Activated CD4-positive, alpha-beta T cell treated with anti-CD3 and anti-CD28 coated beads, Interleukin-2, amount 10 ng/mL, durations not matched to agents 7 days and 5 days (primary cell): ENCODE data around the gene MT1M. TPM values are rescaled to one million over a fixed set of nuclear protein-coding genes. Genes with fewer than 3 reads are reported as not detected.
"Not testable (repeated sequence)": the region's sequence is repeated elsewhere in the genome, so short reads cannot be mapped to it uniquely, and the experiment has no call there.

ENCODE experiments used
- CTCF ChIA-PET: fragments of 350-600 bp; sonication (Branson Sonifier 250); formaldehyde crosslinking; loops from one replicate; lab custom pipeline; 2021; ENCODE audit warnings: antibody characterized with exemption; lab: Charles Lee
- POLR2A ChIA-PET: fragments of 350-600 bp; sonication (Branson Sonifier 250); formaldehyde crosslinking; loops from one replicate; lab custom pipeline; 2021; ENCODE audit warnings: antibody characterized with exemption; lab: Charles Lee
- DNase-seq: peaks from one replicate; pipeline ENCODE4 v3.0.0-alpha.2; 2020
- H3K27ac Mint-ChIP-seq: one replicate; pipeline ENCODE4 v1.8.0; 2021; ENCODE audit warnings: mild to moderate bottlenecking, moderate library complexity, mixed read lengths
- H3K27me3 Mint-ChIP-seq: one replicate; pipeline ENCODE4 v1.8.0; 2021; ENCODE audit warnings: mixed read lengths
- H3K36me3 Mint-ChIP-seq: one replicate; pipeline ENCODE4 v1.8.0; 2021; ENCODE audit warnings: low read depth, mixed read lengths
- H3K4me1 Mint-ChIP-seq: one replicate; pipeline ENCODE4 v1.8.0; 2021; ENCODE audit warnings: mixed read lengths
- H3K4me3 Mint-ChIP-seq: one replicate; pipeline ENCODE4 v1.8.0; 2021; ENCODE audit warnings: mild to moderate bottlenecking, moderate library complexity, mixed read lengths
- H3K9me3 Mint-ChIP-seq: one replicate; pipeline ENCODE4 v1.8.0; 2021; ENCODE audit warnings: mixed read lengths
- total RNA-seq, 2 experiments: library from RNA; stranded (reverse); gene quantifications; one replicate each; pipeline ENCODE4 v1.2.3, GENCODE V29; 2021

The MT1M gene
- not detected for total RNA-seq

DNA sequence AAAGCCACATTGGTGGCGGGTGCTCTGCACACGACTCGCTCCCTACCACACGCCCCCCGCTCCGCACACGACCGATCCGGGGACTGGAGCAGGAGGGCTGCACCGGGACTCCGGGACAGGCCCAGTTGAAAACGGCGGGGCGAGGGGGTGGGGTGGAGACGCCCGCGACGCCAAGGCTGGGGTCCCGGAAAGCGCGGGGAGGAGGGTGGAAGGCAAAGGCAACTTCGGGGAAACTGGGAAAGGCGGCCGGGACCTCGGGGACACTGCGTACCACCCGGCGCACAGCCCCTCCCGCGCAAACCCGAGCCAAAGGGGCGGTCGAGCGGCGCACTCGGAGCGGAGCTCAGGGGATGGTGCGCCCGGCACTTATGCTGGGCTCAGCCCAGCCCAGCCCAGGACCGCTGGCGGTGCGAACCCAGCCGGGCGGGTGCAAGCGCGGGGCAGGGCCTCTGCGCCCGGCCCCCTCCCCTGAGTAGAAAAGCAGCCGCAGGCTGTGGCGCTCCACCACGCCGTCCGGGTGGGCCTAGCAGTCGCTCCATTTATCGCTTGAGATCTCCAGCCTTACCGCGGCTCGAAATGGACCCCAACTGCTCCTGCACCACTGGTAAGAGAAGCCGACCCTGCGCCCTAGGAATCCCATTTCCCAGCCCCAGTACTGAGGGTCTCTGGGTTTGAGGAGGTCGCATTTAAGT is at the start of gene MT1M:
TSS of gene MT1M (plus strand) at position 504 of the 692 bp plus-strand sequence. CDS start at position 577, 73 bp downstream.
- Mint-ChIP-seq H3K27me3 (peaks cover 74% of the 10 kb centered on the region), H3K4me1 (peaks cover 30% of the 10 kb centered on the region), H3K36me3 (peaks cover 4% of the 10 kb centered on the region), H3K27ac (no peak within 1 kb of the TSS), H3K9me3 (no peaks in the 10 kb centered on the region), H3K4me3 (peak within 1 kb of the TSS; percentile 50)
- no peak for DNase-seq
- CTCF ChIA-PET = interaction anchor here (1.0 kb wide), 1 partner anchor 14 kb away, joined by 3 read pairs; no protein-coding TSS in a partner anchor
- POLR2A ChIA-PET = no interaction called here

DNA sequence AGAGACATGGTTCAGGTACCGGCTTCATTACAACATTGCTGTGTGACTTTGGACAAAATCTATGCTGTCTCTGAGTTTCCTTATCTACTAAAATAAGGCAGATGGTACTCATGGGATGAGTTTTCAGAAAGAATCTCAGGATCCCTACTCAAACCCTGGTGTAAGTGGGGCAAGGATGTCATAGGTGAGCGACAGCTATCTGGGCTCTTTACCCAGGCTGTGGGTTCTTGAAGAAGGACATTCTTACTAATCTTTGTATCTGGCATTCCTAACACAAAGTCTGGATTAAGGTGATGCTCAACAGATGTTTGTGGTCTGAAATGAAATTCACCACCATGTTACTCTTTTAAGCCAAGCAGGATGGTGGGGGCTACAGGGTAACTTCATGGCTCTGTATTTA is 49.5 kb upstream of the MT1M start:
- H3K9me3 Mint-ChIP-seq, H3K4me3 Mint-ChIP-seq, H3K36me3 Mint-ChIP-seq, H3K4me1 Mint-ChIP-seq, POLR2A ChIA-PET, DNase-seq, H3K27ac Mint-ChIP-seq: not testable (repeated sequence)
- H3K27me3 Mint-ChIP-seq = peaks cover 44% of the 10 kb centered on the region
- CTCF ChIA-PET = interaction anchor here (1.2 to 2.1 kb wide), 3 partner anchors 19 to 119 kb away, joined by 3 to 10 read pairs (median 3); partner anchors contain the start of gene MT1G

DNA sequence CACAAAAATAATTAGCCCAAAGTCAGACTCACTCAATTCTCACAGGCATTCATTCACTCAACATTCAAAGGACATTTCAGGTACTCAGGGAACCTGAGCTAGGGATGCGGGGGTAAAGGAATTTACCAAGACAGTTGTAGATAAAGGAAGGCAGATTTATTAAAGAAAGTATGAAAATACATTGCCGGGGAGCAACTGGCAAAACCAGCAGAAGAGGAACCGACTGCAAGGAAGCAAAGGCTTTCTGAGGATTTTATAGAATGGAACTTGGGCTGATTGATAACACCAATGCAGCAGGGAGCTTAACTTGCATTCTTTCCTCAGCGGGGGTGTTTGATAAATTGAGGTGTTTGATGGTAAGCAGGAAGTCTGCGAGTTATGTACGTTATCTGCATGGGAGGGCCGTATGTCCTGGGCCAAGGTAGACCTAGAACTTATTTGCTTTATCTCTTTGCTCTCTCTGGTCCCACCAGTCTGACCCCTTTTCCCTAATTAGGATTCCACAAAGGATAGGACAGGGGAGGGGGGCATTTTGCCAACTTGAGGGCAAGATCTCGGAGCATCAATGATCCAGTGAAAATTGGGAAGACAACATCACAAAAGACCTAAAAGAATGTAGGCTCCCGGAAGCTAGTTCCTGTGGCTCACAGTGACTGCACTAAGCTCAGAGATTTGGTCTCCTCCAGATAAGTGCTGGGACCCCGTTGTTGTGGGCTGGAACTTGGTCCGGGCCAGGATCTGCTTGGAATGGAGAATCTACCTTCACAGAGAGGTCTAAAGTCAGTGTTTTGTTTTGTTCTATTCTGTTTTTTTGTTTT is 48.9 kb upstream of the MT1M start:
- Mint-ChIP-seq H3K36me3 (no peaks in the 10 kb centered on the region), H3K9me3 (no peaks in the 10 kb centered on the region), H3K4me3 (no peak overlapping the region), H3K27me3 (peaks cover 47% of the 10 kb centered on the region), H3K27ac (no peak overlapping the region), H3K4me1 (no peaks in the 10 kb centered on the region)
- POLR2A ChIA-PET = no interaction called here
- CTCF ChIA-PET = interaction anchor here (0.7 to 2.1 kb wide), 3 partner anchors 18 to 1147 kb away, joined by 3 to 10 read pairs (median 3); no protein-coding TSS in a partner anchor
- no peak for DNase-seq

DNA sequence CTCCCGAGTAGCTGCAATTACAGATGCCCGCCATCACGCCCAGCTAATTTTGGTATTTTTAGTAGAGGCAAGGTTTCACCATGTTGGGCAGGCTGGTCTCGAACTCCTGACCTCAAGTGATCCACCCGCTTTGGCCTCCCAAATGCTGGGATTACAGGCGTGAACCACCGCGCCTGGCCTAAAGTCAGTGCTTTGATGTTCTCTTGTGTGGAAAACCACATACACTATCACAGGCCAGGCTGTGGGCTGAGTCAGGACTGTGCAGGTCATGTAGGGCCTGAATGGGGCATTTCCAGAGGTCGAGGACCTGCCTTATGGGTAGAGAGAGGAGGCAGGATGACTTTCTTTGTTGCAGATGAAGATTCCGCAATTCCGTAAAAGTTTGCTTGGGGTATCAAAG is 48.2 kb upstream of the MT1M start:
- no peaks in the 10 kb centered on the region for H3K36me3 Mint-ChIP-seq
- peaks cover 50% of the 10 kb centered on the region for H3K27me3 Mint-ChIP-seq
- no peak overlapping the region for H3K4me3 Mint-ChIP-seq
- no peak for DNase-seq
- ChIA-PET CTCF (no interaction called here), POLR2A (no interaction called here)
- H3K4me1 Mint-ChIP-seq = peaks cover 4% of the 10 kb centered on the region
- no peak overlapping the region for H3K27ac Mint-ChIP-seq
- no peaks in the 10 kb centered on the region for H3K9me3 Mint-ChIP-seq

DNA sequence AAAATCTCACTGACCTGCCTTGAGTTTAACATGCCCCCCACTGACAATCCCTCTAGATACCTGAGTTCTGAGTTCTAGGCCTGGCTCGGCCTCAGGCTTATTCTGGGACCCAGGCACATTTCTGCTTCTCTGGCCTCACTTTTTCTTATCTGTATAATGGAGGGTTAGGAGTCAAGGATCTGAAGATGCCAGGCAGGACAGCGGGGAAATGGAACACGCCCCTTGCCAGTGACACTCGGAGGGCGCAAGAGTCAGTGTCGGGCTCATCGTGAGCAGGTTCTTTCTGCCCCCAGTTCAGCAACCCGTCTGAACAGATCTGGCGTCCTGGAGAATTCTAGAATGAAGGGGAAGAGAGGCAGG is 43.7 kb upstream of the MT1M start:
- ChIA-PET CTCF (no interaction called here), POLR2A (no interaction called here)
- H3K4me1 Mint-ChIP-seq = peaks cover 14% of the 10 kb centered on the region
- H3K36me3 Mint-ChIP-seq = no peaks in the 10 kb centered on the region
- H3K4me3 Mint-ChIP-seq = peak overlapping the region; percentile 78
- peaks cover 52% of the 10 kb centered on the region for H3K27me3 Mint-ChIP-seq
- DNase-seq = no peak
- H3K27ac Mint-ChIP-seq = peak overlapping the region; percentile 69
- no peaks in the 10 kb centered on the region for H3K9me3 Mint-ChIP-seq

DNA sequence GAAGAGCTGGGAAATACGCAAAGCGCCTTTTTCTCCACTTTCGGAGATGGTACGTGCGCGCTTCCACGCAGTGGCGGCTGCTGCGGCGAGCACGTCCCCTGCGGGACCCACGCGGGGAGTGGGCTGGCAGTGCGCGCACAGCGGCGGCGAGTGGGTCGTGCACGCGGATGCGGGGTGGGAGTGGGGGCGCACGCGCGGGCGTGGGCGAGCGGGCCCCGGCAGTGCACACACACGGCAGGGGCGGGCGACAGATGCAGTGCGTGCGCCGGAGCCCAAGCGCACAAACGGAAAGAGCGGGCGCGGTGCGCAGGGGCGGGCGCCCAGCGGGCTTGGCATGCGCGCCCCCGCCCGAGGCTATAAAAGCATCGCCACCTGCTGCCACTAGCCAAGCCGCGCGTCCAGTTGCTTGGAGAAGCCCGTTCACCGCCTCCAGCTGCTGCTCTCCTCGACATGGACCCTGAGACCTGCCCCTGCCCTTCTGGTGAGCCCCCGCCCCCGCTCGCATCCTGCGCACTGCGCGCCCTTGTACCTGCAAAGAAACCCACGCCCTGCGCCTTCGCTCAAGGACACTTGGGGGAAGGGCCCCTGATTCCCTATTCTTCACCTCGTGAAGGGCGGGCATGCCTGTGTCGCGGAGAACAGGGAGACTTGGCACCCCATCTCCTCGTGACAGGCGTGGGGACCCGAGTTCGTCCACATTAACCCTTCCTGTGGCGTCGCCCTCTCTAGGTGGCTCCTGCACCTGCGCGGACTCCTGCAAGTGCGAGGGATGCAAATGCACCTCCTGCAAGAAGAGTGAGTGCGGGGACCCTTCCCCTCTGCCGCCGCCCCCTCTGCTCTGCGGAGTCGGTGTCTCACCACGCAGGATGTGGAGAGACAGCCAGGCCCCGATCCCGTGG is 43.1 kb upstream of the MT1M start, which contains the start of gene MT3:
TSS of gene MT3 (plus strand) at position 388 of the 899 bp plus-strand sequence. CDS start at position 451, 63 bp downstream.
- ChIA-PET POLR2A (no interaction called here), CTCF (no interaction called here)
- DNase-seq = peak; percentile 28
- Mint-ChIP-seq H3K27me3 (peaks cover 49% of the 10 kb centered on the region), H3K27ac (peak within 1 kb of the TSS; percentile 69), H3K4me1 (peaks cover 14% of the 10 kb centered on the region), H3K4me3 (peak within 1 kb of the TSS; percentile 78), H3K36me3 (no peaks in the 10 kb centered on the region), H3K9me3 (no peaks in the 10 kb centered on the region)

DNA sequence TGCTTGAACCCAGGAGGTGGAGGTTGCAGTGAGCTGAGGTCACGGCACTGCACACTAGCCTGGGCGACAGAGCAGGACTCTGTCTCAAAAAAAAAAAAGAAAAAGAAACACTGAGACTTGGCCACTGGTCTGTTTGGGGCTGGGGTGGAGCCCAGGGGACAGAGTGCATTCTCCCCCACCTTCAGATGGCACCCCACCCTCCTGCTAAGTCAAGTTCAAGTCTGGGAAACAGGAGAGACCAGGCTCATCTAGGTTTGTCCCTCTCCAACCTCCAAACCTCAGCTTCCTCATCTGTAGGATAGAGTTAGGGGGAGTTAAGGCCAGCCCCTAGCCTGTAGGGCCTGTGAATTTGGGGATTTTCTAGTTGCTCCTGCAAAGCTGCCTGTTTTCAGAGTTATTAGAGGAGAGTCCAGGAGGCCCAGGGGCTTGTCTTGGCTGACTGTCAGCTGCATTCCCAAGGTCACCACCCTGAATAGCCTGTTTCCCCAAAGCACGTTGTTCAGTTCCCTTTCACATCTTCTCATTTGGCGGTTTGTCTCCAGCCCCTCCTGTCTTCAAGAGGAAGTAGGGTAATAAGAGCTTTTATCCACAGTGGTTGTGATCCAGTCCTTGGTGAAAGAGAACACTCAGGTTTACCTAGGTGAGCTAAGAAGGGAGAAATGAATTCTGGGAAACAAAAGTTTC is 40.9 kb upstream of the MT1M start:
- Mint-ChIP-seq H3K9me3 (no peaks in the 10 kb centered on the region), H3K27me3 (peaks cover 43% of the 10 kb centered on the region), H3K36me3 (no peaks in the 10 kb centered on the region), H3K4me3 (no peak overlapping the region), H3K4me1 (peaks cover 14% of the 10 kb centered on the region), H3K27ac (no peak overlapping the region)
- ChIA-PET CTCF (interaction anchor here (1.0 to 1.8 kb wide), 9 partner anchors 9 to 110 kb away, joined by 3 to 9 read pairs (median 5); no protein-coding TSS in a partner anchor), POLR2A (no interaction called here)
- DNase-seq = no peak

DNA sequence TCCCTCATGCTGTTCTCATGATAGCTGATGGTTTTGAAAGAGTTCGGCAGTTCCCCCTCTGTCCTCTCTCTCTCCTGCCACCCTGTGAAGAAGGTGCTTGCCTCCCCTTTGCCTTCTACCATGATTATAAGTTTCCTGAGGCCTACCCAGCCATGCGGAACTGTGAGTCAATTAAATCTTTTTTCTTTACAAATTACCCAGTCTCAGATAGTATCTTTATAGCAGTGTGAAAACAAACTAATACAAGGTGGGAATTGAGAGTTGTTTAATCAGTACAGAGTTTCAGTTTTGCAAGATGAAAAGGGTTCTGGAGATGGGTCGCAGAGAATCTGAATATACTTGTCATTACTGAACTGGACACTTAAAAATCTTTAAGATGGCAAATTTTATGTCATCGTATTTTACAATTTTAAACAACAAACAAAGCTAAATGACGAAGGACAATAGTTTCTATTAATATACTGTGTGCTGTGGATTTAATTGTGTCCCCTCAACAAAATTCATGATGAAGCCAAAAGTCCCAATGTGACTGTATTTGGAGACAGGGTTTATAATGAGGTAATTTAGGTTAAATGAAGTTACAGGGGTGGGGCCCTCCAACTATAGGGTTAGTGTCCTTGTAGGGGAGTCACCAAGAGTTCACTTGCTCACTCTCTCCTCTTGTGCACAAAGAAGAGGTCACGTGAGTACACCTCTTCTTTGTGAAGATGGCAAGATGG is 38.7 kb upstream of the MT1M start:
- POLR2A ChIA-PET = no interaction called here
- CTCF ChIA-PET = interaction anchor here (1.0 kb wide), 1 partner anchor 108 kb away, joined by 3 read pairs; no protein-coding TSS in a partner anchor
- no peak for DNase-seq
- H3K9me3 Mint-ChIP-seq = no peaks in the 10 kb centered on the region
- H3K4me3 Mint-ChIP-seq = no peak overlapping the region
- H3K36me3 Mint-ChIP-seq = no peaks in the 10 kb centered on the region
- H3K4me1 Mint-ChIP-seq = peaks cover 21% of the 10 kb centered on the region
- H3K27ac Mint-ChIP-seq = no peak overlapping the region
- H3K27me3 Mint-ChIP-seq = peaks cover 44% of the 10 kb centered on the region

DNA sequence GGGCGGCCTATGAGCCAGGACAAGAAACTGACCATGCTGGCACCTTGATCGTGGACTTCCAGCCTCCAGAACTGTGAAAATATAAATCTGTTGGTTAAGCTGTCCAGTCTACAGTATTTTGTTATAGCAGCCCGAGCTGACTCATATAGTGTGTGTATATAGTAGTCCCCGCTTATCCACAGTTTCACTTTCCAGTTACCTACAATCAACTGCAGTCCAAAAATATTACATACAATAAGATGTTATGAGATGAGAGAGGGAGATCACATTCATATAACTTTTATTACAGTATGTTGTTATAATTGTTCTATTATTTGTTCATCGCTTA is 38.2 kb upstream of the MT1M start:
- Mint-ChIP-seq H3K27me3 (peaks cover 41% of the 10 kb centered on the region), H3K4me1 (peaks cover 18% of the 10 kb centered on the region), H3K9me3 (no peaks in the 10 kb centered on the region), H3K4me3 (no peak overlapping the region), H3K36me3 (no peaks in the 10 kb centered on the region), H3K27ac (no peak overlapping the region)
- no peak for DNase-seq
- CTCF ChIA-PET = interaction anchor here (1.0 kb wide), 1 partner anchor 108 kb away, joined by 3 read pairs; no protein-coding TSS in a partner anchor
- POLR2A ChIA-PET = no interaction called here

DNA sequence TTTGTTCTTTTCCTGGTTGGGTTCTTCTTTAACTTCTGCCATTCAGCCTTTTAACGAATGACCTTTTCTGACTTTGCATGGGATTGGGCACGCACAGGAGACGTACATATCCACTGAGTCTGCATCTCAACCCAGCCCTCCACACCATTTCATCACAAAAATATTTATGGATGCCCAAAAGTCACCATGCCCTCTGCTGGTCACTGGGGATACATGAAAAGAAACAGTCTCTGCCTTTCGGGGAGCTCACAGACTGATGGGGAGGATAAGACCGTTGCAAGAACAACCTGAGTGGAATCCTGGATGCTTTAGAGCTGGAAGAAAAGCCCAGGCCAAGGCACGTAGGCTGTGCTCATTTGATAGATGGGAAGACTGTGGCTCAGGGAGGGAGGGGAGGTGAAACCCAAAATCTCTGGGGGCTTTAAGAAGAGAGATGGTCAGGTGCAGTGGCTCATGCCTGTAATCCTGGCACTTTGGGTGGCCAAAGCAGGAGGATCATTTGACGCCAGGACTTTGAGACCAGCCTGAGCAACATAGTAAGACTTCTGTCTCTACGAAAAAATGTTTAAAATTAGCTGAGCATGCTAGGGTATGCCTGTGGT is 32.0 kb upstream of the MT1M start:
- Mint-ChIP-seq H3K27ac (no peak overlapping the region), H3K4me3 (no peak overlapping the region), H3K4me1 (peaks cover 19% of the 10 kb centered on the region), H3K27me3 (peaks cover 35% of the 10 kb centered on the region), H3K36me3 (no peaks in the 10 kb centered on the region), H3K9me3 (no peaks in the 10 kb centered on the region)
- POLR2A ChIA-PET = no interaction called here
- DNase-seq = peak; percentile 50
- CTCF ChIA-PET = interaction anchor here (0.6 to 1.7 kb wide), 9 partner anchors 9 to 106 kb away, joined by 3 to 7 read pairs (median 4); partner anchors contain the start of gene MT1E

DNA sequence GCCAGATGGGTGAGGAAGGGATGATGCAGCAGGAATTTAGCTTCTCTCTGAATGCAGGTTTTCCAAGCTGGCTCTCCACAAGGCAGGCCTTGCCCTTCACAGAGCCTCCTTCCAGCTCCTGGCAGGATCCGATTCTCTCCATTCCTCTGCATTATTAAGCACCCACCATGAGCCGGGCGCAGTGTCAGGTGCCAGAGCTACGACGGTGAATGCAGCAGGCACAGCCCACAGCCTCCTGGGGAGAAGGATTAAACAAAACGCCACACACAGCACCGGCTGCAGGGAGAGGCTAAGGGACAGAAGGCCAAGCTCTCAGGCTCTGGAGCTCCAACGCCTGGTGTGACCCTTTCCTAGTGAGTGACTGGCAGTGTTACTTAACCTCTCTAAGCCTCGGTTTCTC is 31.1 kb upstream of the MT1M start:
- no peak for DNase-seq
- Mint-ChIP-seq H3K27me3 (peaks cover 29% of the 10 kb centered on the region), H3K4me3 (no peak overlapping the region), H3K9me3 (no peaks in the 10 kb centered on the region), H3K4me1 (peaks cover 19% of the 10 kb centered on the region), H3K27ac (no peak overlapping the region), H3K36me3 (no peaks in the 10 kb centered on the region)
- ChIA-PET POLR2A (no interaction called here), CTCF (interaction anchor here (1.0 to 1.9 kb wide), 6 partner anchors 10 to 25 kb away, joined by 3 to 7 read pairs (median 4); no protein-coding TSS in a partner anchor)
